Keratinocyte (primary cell): Measurements from ENCODE around the gene NT5DC3. TPM values are rescaled to one million over a fixed set of nuclear protein-coding genes. Genes with fewer than 3 reads are reported as not detected.

Source experiments
- DNase-seq: peaks from one replicate; pipeline ENCODE4 v3.0.0-alpha.2; 2011; ENCODE audit warnings: low read depth, missing footprints, low spot score
- FAIRE-seq: peaks from 2 replicates; lab custom pipeline; 2011; peaks lifted over from hg19 to GRCh38; lab: Jason Lieb, UNC
- H2AFZ ChIP-seq: 2 replicates; pipeline ENCODE4 v1.6.0; 2012; ENCODE audit warnings: low read length, control low read depth, inconsistent platforms; ENCODE audit not compliant: control insufficient read depth
- H3K27ac ChIP-seq: 2 replicates; pipeline ENCODE4 v1.5.1; 2011; ENCODE audit warnings: low read length; ENCODE audit not compliant: control insufficient read depth, insufficient read depth
- H3K27me3 ChIP-seq: 3 replicates; pipeline ENCODE4 v1.6.0; 2011; ENCODE audit warnings: low read length; ENCODE audit not compliant: control insufficient read depth, insufficient read depth; ENCODE audit errors: extremely low read depth
- H3K36me3 ChIP-seq, 2 experiments: 2 replicates in 1 of 2; 3 replicates in 1 of 2; pipeline ENCODE4 v1.5.1; 2011; ENCODE audit warnings: low read length in 2 of 2, mild to moderate bottlenecking in 1 of 2; ENCODE audit not compliant: control insufficient read depth in 2 of 2, insufficient read depth in 2 of 2; ENCODE audit errors: extremely low read depth in 1 of 2
- H3K4me1 ChIP-seq: 3 replicates; pipeline ENCODE4 v1.5.1; 2011; ENCODE audit warnings: low read length; ENCODE audit not compliant: control insufficient read depth, insufficient read depth; ENCODE audit errors: extremely low read depth
- H3K4me2 ChIP-seq: 3 replicates; pipeline ENCODE4 v1.6.0; 2011; ENCODE audit warnings: low read depth, low read length; ENCODE audit not compliant: control insufficient read depth, insufficient read depth; ENCODE audit errors: extremely low read depth
- H3K4me3 ChIP-seq, 3 experiments: fragments of 200-600 bp in 1 of 3; sonication (generic) in 1 of 3; 2 replicates in 2 of 3; 3 replicates in 1 of 3; pipeline ENCODE4 v1.5.1; 2011 to 2016; ENCODE audit warnings: low read length in 3 of 3, mild to moderate bottlenecking in 3 of 3, control low read depth in 2 of 3, inconsistent platforms in 1 of 3, low read depth in 1 of 3, mixed read lengths in 1 of 3, mixed run types in 1 of 3, moderate library complexity in 1 of 3; ENCODE audit not compliant: control insufficient read depth in 2 of 3, insufficient read depth in 2 of 3; ENCODE audit errors: extremely low read depth in 1 of 3
- H3K79me2 ChIP-seq: 2 replicates; pipeline ENCODE4 v1.6.0; 2012; ENCODE audit warnings: low read length; ENCODE audit not compliant: control insufficient read depth, insufficient read depth
- H3K9ac ChIP-seq: 3 replicates; pipeline ENCODE4 v1.6.0; 2011; ENCODE audit warnings: low read length; ENCODE audit not compliant: control insufficient read depth, insufficient read depth; ENCODE audit errors: extremely low read depth
- H3K9me1 ChIP-seq: 3 replicates; pipeline ENCODE4 v1.6.0; 2011; ENCODE audit warnings: low read length; ENCODE audit not compliant: control insufficient read depth, insufficient read depth; ENCODE audit errors: extremely low read depth
- H3K9me3 ChIP-seq: 2 replicates; pipeline ENCODE4 v1.5.1; 2012; ENCODE audit warnings: low read depth, low read length; ENCODE audit not compliant: control insufficient read depth
- H4K20me1 ChIP-seq: 3 replicates; pipeline ENCODE4 v1.6.0; 2011; ENCODE audit warnings: low read length; ENCODE audit not compliant: control insufficient read depth, insufficient read depth; ENCODE audit errors: extremely low read depth
- CTCF ChIP-seq, 3 experiments: IDR thresholded peaks in 1 of 3; conservative IDR thresholded peaks in 1 of 3; optimal IDR thresholded peaks in 1 of 3; 2 replicates in 2 of 3; 3 replicates in 1 of 3; pipeline versions ENCODE3 to v1.5.1; 2011; ENCODE audit warnings: low read length in 3 of 3, mild to moderate bottlenecking in 3 of 3, moderate library complexity in 2 of 3, control low read depth in 1 of 3, inconsistent platforms in 1 of 3; ENCODE audit not compliant: insufficient read depth in 2 of 3; ENCODE audit errors: extremely low read depth in 1 of 3
- EZH2 ChIP-seq: IDR thresholded peaks from one replicate; pipeline ENCODE4 v1.6.1; 2012; ENCODE audit warnings: inconsistent platforms, mild to moderate bottlenecking, low read length, moderate library complexity
- dilution Hi-C: fragments of 300-500 bp; cut with MboI; formaldehyde crosslinking; loops from one replicate; pipeline ENCODE4 v1.7.0; 2020; ENCODE audit warnings: low sequenced_read_pairs; ENCODE audit not compliant: extremely low pct_ligation_motif_present
- polyA plus RNA-seq, 5 experiments: library from polyadenylated mRNA; depleted of rRNA in 3 of 5; stranded (reverse) in 3 of 5; stranded (forward) in 1 of 5; unstranded in 1 of 5; fragments of >200 nt; gene quantifications; 1 replicate in 1 of 5; 2 replicates in 3 of 5; 3 replicates in 1 of 5; pipeline versions ENCODE4 v1.2.1 to v1.2.3, GENCODE V29; 2011 to 2012; ENCODE audit warnings: missing spikeins in 2 of 5, low read depth in 1 of 5, low replicate concordance in 1 of 5

The NT5DC3 gene
- polyA plus RNA-seq, 1 donor (not counting 4 experiments of a cell fraction or from before 2014, with no cell fraction given): 12.8 TPM

- dilution Hi-C loops: no loop called here
- no peak overlapping the region for H3K27ac ChIP-seq
- no peaks in the 10 kb centered on the region for H4K20me1 ChIP-seq
- H3K27me3 ChIP-seq: no peaks in the 10 kb centered on the region
- H3K36me3 ChIP-seq: peaks cover 7 to 10% of the 10 kb centered on the region in 2 experiments
- FAIRE-seq (no peak), DNase-seq (no peak)
- H3K9me3 ChIP-seq: peaks cover 2% of the 10 kb centered on the region
- no peak overlapping the region for H3K9ac ChIP-seq
- no peak overlapping the region for H3K4me2 ChIP-seq
- peaks cover 9% of the 10 kb centered on the region for H3K4me1 ChIP-seq
- H3K79me2 ChIP-seq: peaks cover 91% of the 10 kb centered on the region
- H2AFZ ChIP-seq: no peak overlapping the region
- H3K9me1 ChIP-seq: peaks cover 2% of the 10 kb centered on the region
- TF ChIP-seq EZH2 (no peak), CTCF (optimal IDR thresholded peaks at IDR 0.05 in 1 of 3, IDR thresholded peaks at IDR 0.05 in 1 of 3, conservative IDR thresholded peaks at IDR 0.05 in 1 of 3; ENCODE audit: extremely low read depth in 1 of 3, insufficient read depth in 2 of 3, low read length in 3 of 3) (no peak)
- no peak overlapping the region for H3K4me3 ChIP-seq
These were observed 19.3 kb downstream of the NT5DC3 start for GRCh38 chr12:103821773-103822172.

GRCh38 chr12:103820881-103821489 is 20.0 kb downstream of the NT5DC3 start:
- Histone ChIP-seq H3K27ac (no peak overlapping the region), H3K9me3 (peaks cover 2% of the 10 kb centered on the region), H3K9ac (no peak overlapping the region), H3K4me2 (no peak overlapping the region), H3K4me3 (no peak overlapping the region), H3K4me1 (peaks cover 9% of the 10 kb centered on the region), H3K27me3 (no peaks in the 10 kb centered on the region), H3K9me1 (peaks cover 2% of the 10 kb centered on the region), H4K20me1 (no peaks in the 10 kb centered on the region), H3K36me3 (peaks cover 7 to 10% of the 10 kb centered on the region in 2 experiments), H2AFZ (no peak overlapping the region), H3K79me2 (peaks cover 91% of the 10 kb centered on the region)
- DNase-seq: no peak
- dilution Hi-C loops: no loop called here
- TF ChIP-seq EZH2 (no peak), CTCF (optimal IDR thresholded peaks at IDR 0.05 in 1 of 3, IDR thresholded peaks at IDR 0.05 in 1 of 3, conservative IDR thresholded peaks at IDR 0.05 in 1 of 3; ENCODE audit: extremely low read depth in 1 of 3, insufficient read depth in 2 of 3, low read length in 3 of 3) (no peak)
- FAIRE-seq: no peak
